PFSK-1 (cell line): Measurements from ENCODE around the gene PHRF1.

Source experiments
- FOXP2 ChIP-seq: optimal IDR thresholded peaks from 2 replicates; pipeline ENCODE3; 2011; ENCODE audit warnings: borderline replicate concordance, control low read depth, inconsistent platforms; ENCODE audit not compliant: insufficient read depth; ENCODE audit errors: extremely low read length, extremely low read depth
- POLR2AphosphoS5 ChIP-seq: IDR thresholded peaks from 2 replicates; pipeline ENCODE4 v1.6.1; 2012; ENCODE audit warnings: low read depth, mild to moderate bottlenecking, control low read depth, low read length, moderate library complexity
- SIN3A ChIP-seq: IDR thresholded peaks from 2 replicates; pipeline ENCODE4 v1.6.1; 2012; ENCODE audit warnings: mild to moderate bottlenecking, low read length, moderate library complexity, borderline replicate concordance; ENCODE audit not compliant: insufficient read depth
- TAF1 ChIP-seq: IDR thresholded peaks from 2 replicates; pipeline ENCODE4 v1.6.1; 2012; ENCODE audit warnings: low read length, control low read depth, borderline replicate concordance; ENCODE audit not compliant: insufficient read depth
- TF ChIP-seq, protein P1 (sequence below), 2 experiments: IDR thresholded peaks; 2 replicates each; pipeline versions ENCODE4 v1.6.1 to v1.8.0; 2011 to 2012; ENCODE audit warnings: low read depth in 2 of 2, low read length in 2 of 2, control low read depth in 1 of 2, inconsistent platforms in 1 of 2, mild to moderate bottlenecking in 1 of 2, moderate library complexity in 1 of 2; ENCODE audit not compliant: insufficient read depth in 1 of 2

The PHRF1 gene

GRCh38 chr11:548700-549603 lies 27.3 kb upstream of the PHRF1 start:
- TF ChIP-seq FOXP2: no peak
- no peak for TF ChIP-seq TAF1
- no peak for TF ChIP-seq POLR2AphosphoS5
- TF ChIP-seq SIN3A: no peak
- TF ChIP-seq, protein P1, sequence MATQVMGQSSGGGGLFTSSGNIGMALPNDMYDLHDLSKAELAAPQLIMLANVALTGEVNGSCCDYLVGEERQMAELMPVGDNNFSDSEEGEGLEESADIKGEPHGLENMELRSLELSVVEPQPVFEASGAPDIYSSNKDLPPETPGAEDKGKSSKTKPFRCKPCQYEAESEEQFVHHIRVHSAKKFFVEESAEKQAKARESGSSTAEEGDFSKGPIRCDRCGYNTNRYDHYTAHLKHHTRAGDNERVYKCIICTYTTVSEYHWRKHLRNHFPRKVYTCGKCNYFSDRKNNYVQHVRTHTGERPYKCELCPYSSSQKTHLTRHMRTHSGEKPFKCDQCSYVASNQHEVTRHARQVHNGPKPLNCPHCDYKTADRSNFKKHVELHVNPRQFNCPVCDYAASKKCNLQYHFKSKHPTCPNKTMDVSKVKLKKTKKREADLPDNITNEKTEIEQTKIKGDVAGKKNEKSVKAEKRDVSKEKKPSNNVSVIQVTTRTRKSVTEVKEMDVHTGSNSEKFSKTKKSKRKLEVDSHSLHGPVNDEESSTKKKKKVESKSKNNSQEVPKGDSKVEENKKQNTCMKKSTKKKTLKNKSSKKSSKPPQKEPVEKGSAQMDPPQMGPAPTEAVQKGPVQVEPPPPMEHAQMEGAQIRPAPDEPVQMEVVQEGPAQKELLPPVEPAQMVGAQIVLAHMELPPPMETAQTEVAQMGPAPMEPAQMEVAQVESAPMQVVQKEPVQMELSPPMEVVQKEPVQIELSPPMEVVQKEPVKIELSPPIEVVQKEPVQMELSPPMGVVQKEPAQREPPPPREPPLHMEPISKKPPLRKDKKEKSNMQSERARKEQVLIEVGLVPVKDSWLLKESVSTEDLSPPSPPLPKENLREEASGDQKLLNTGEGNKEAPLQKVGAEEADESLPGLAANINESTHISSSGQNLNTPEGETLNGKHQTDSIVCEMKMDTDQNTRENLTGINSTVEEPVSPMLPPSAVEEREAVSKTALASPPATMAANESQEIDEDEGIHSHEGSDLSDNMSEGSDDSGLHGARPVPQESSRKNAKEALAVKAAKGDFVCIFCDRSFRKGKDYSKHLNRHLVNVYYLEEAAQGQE (IDR thresholded peaks at IDR 0.05; ENCODE audit: insufficient read depth in 1 of 2, low read depth in 2 of 2, low read length in 2 of 2): no peak

- no peak for TF ChIP-seq SIN3A
- TF ChIP-seq POLR2AphosphoS5: no peak
- TF ChIP-seq FOXP2: no peak
- TF ChIP-seq, protein P1 (IDR thresholded peaks at IDR 0.05; ENCODE audit: insufficient read depth in 1 of 2, low read depth in 2 of 2, low read length in 2 of 2): no peak
- no peak for TF ChIP-seq TAF1
Observed at GRCh38 chr11:550021-550745, 26.1 kb upstream of the PHRF1 start.

GRCh38 chr11:550746-551085 lies 25.6 kb upstream of the PHRF1 start:
- TF ChIP-seq POLR2AphosphoS5: no peak
- TF ChIP-seq FOXP2: no peak
- TF ChIP-seq SIN3A: no peak
- TF ChIP-seq TAF1: no peak
- TF ChIP-seq, protein P1 (IDR thresholded peaks at IDR 0.05; ENCODE audit: insufficient read depth in 1 of 2, low read depth in 2 of 2, low read length in 2 of 2): no peak

DNA sequence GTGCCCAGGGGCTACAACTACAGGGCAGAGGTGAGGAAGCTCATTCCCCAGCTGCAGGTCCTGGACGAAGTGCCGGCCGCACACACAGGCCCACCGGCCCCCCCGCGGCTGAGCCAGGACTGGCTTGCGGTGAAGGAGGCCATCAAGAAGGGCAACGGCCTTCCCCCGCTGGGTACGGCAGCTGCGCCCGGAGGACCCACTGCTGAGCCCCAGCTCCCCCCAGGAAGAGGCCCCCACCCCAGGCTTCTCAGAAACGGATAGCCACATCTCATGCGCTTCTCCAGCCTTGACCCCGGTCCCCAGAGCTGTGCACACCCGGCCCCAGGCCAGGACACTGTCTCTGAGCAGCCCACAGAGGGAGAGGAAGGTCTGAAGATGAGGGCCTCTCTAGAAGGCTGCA lies 25.1 kb upstream of the PHRF1 start:
- TF ChIP-seq TAF1: no peak
- no peak for TF ChIP-seq SIN3A
- TF ChIP-seq POLR2AphosphoS5: no peak
- TF ChIP-seq FOXP2: no peak
- TF ChIP-seq, protein P1 (IDR thresholded peaks at IDR 0.05; ENCODE audit: insufficient read depth in 1 of 2, low read depth in 2 of 2, low read length in 2 of 2): no peak
